ENCODE data around the gene LARGE1. TPM values are rescaled to one million over a fixed set of nuclear protein-coding genes. Genes with fewer than 3 reads are reported as not detected.

Gene LARGE1
- total RNA-seq, 1 experiment from 2014 or later, result 5.8 TPM

DNA sequence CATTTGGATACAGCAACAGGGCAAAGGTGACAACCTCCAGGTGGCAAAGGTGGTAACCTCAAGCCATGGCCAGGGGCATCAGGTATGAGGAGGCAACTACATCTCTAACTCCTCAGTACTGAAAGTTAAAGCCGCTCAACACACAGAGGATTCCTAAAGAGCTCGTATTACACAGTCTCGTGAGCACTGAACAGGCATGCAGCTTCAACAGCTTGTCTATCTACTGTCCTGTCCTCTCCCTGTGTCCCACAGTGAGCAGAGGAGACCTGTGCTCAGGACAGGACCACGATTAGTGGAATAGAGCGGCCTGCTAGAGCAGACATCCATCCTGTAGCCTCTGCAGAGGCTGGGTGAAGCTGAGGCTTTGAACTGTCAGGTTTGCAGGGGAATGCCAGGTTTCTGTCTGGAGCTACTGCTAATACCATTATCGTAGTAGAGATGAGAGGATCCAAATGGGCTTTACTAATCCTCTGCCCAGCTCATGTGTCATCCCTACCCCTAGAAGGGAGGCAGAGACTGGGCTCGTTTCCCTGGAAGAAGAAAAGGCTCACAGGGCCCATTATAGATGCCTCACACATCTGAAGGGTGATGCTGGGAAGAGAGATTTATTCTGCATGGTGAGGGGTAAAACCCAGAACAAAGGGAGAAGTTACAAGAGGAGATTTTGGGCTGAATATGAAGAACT is 415.2 kb downstream of the LARGE1 start:
- no peak overlapping the region for H3K27ac Mint-ChIP-seq (ENCODE audit: unreplicated experiment)
- intact Hi-C loops (cut with micrococcal nuclease; ENCODE audit: unreplicated experiment), result no loop called here
- ChIA-PET CTCF (no interaction called here), POLR2A (no interaction called here)
- no peaks in the 10 kb centered on the region for H3K4me1 Mint-ChIP-seq (ENCODE audit: low read depth, unreplicated experiment)
- Histone ChIP-seq H3K4me3 (ENCODE audit: low read depth, low read length) (no peak overlapping the region), H3K27me3 (replicated peaks; ENCODE audit: control insufficient read depth, insufficient read depth, low read length) (no peaks in the 10 kb centered on the region), H3K9me3 (no peaks in the 10 kb centered on the region), H3K4me1 (peaks cover 4% of the 10 kb centered on the region), H3K36me3 (ENCODE audit: control insufficient read depth, insufficient read depth, low read length) (no peaks in the 10 kb centered on the region)
- DNase-seq, result no peak
- H3K27me3 Mint-ChIP-seq (ENCODE audit: insufficient read depth, unreplicated experiment), result no peaks in the 10 kb centered on the region
- no peak overlapping the region for H3K4me3 Mint-ChIP-seq (ENCODE audit: unreplicated experiment)
- no TSS peak for BruUV-seq (replicated peaks)
- H3K36me3 Mint-ChIP-seq (ENCODE audit: insufficient read depth, unreplicated experiment), result no peaks in the 10 kb centered on the region
- no peaks in the 10 kb centered on the region for H3K9me3 Mint-ChIP-seq (ENCODE audit: unreplicated experiment)
- TF ChIP-seq CTCF (IDR thresholded peaks at IDR 0.05; ENCODE audit: insufficient read depth in 1 of 2, low read depth in 1 of 2, low read length in 1 of 2, severe bottlenecking in 1 of 2, unreplicated experiment in 1 of 2), result no peak

- intact Hi-C loops (cut with micrococcal nuclease; ENCODE audit: unreplicated experiment), result no loop called here
- no peak for TF ChIP-seq CTCF (IDR thresholded peaks at IDR 0.05; ENCODE audit: insufficient read depth in 1 of 2, low read depth in 1 of 2, low read length in 1 of 2, severe bottlenecking in 1 of 2, unreplicated experiment in 1 of 2)
- Mint-ChIP-seq H3K4me1 (ENCODE audit: low read depth, unreplicated experiment) (peaks cover 11% of the 10 kb centered on the region), H3K4me3 (ENCODE audit: unreplicated experiment) (no peak overlapping the region), H3K9me3 (ENCODE audit: unreplicated experiment) (no peaks in the 10 kb centered on the region), H3K27ac (ENCODE audit: unreplicated experiment) (no peak overlapping the region), H3K27me3 (ENCODE audit: insufficient read depth, unreplicated experiment) (no peaks in the 10 kb centered on the region), H3K36me3 (ENCODE audit: insufficient read depth, unreplicated experiment) (no peaks in the 10 kb centered on the region)
- BruUV-seq (replicated peaks), result no TSS peak
- ChIA-PET CTCF (no interaction called here), POLR2A (no interaction called here)
- H3K27me3 ChIP-seq (replicated peaks; ENCODE audit: control insufficient read depth, insufficient read depth, low read length), result no peaks in the 10 kb centered on the region
- H3K9me3 ChIP-seq, result no peaks in the 10 kb centered on the region
- peaks cover 8% of the 10 kb centered on the region; the same call in 1 of the 2 replicates for H3K4me1 ChIP-seq
- no peaks in the 10 kb centered on the region for H3K36me3 ChIP-seq (ENCODE audit: control insufficient read depth, insufficient read depth, low read length)
- no peak overlapping the region for H3K4me3 ChIP-seq (ENCODE audit: low read depth, low read length)
- no peak for DNase-seq
These were observed 424.2 kb downstream of the LARGE1 start for GRCh38 chr22:33496112-33496511.

DNA sequence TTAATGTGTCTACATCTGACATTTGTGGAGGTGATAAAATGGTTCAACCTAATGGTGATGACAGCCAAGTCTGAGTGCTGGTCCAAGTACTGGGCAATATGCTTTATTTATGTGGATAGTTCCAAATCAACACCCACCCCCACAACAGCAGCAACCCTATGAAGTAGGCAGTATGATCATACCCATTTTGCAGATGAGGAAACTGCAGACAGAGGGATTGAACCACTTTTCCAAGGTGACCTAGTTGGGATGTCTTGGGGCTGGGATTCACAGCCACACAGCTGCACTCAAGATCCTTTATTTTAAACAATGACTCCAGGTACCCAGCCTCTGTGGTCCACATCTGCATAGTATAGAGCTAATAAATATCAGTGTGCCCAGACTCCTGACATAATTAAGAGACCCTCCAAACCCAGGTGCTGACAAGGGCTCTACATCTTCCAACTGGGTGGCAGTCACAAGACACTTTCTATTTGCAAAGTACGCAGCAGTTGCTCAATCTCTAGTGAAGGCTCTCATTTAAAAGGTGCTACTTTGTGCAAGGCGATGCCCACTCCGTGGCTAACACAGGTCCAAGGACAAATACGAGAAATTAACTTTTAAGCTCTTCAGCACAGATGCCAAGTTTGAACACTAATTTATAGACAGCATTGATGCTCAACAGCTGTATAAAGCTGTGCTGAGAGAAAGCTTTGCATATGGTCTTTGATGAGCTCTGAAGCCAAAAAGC is 426.6 kb downstream of the LARGE1 start:
- Histone ChIP-seq H3K36me3 (ENCODE audit: control insufficient read depth, insufficient read depth, low read length) (no peaks in the 10 kb centered on the region), H3K4me1 (peaks cover 8% of the 10 kb centered on the region; the same call in 1 of the 2 replicates), H3K4me3 (ENCODE audit: low read depth, low read length) (no peak overlapping the region), H3K27me3 (replicated peaks; ENCODE audit: control insufficient read depth, insufficient read depth, low read length) (no peaks in the 10 kb centered on the region), H3K9me3 (no peaks in the 10 kb centered on the region)
- ChIA-PET CTCF (no interaction called here), POLR2A (no interaction called here)
- DNase-seq, result no peak
- Mint-ChIP-seq H3K4me3 (ENCODE audit: unreplicated experiment) (no peak overlapping the region), H3K27ac (ENCODE audit: unreplicated experiment) (no peak overlapping the region), H3K4me1 (ENCODE audit: low read depth, unreplicated experiment) (peaks cover 11% of the 10 kb centered on the region), H3K36me3 (ENCODE audit: insufficient read depth, unreplicated experiment) (no peaks in the 10 kb centered on the region), H3K27me3 (ENCODE audit: insufficient read depth, unreplicated experiment) (no peaks in the 10 kb centered on the region), H3K9me3 (ENCODE audit: unreplicated experiment) (no peaks in the 10 kb centered on the region)
- intact Hi-C loops (cut with micrococcal nuclease; ENCODE audit: unreplicated experiment), result no loop called here
- TF ChIP-seq CTCF (IDR thresholded peaks at IDR 0.05; ENCODE audit: insufficient read depth in 1 of 2, low read depth in 1 of 2, low read length in 1 of 2, severe bottlenecking in 1 of 2, unreplicated experiment in 1 of 2), result no peak
- no TSS peak for BruUV-seq (replicated peaks)
